ENCODE measurements around the gene CHN2.

DNA sequence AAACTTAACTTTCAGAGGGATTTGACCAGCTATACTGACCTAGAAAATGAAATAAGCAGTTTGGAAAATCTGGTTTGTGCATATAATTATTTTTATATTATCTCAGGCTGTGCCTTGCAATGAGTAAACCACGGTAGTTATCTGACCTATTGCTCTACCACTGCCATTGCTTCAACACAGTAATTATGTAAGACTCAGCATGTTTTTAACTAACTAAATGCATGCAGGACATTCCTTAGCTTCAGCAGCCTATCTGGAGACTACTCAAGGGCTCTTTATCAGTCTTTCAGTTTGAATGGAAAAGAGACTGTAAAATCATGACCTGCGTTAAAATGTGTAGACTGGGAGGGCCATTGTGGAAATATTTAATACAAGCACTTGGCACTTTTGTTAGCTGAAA lies 22.5 kb downstream of the CHN2 start:
- TF ChIP-seq, protein P1, sequence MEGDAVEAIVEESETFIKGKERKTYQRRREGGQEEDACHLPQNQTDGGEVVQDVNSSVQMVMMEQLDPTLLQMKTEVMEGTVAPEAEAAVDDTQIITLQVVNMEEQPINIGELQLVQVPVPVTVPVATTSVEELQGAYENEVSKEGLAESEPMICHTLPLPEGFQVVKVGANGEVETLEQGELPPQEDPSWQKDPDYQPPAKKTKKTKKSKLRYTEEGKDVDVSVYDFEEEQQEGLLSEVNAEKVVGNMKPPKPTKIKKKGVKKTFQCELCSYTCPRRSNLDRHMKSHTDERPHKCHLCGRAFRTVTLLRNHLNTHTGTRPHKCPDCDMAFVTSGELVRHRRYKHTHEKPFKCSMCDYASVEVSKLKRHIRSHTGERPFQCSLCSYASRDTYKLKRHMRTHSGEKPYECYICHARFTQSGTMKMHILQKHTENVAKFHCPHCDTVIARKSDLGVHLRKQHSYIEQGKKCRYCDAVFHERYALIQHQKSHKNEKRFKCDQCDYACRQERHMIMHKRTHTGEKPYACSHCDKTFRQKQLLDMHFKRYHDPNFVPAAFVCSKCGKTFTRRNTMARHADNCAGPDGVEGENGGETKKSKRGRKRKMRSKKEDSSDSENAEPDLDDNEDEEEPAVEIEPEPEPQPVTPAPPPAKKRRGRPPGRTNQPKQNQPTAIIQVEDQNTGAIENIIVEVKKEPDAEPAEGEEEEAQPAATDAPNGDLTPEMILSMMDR (IDR thresholded peaks at IDR 0.05; ENCODE audit: poor library complexity, severe bottlenecking), result no peak
- no peak for TF ChIP-seq POLR2AphosphoS5 (IDR thresholded peaks at IDR 0.05)
- no peak for TF ChIP-seq RAD21 (conservative IDR thresholded peaks at IDR 0.05)
- TF ChIP-seq EZH2 (IDR thresholded peaks at IDR 0.05; ENCODE audit: borderline replicate concordance, insufficient read depth, low read length, poor library complexity, severe bottlenecking), result no peak
- TF ChIP-seq SMC3 (conservative IDR thresholded peaks at IDR 0.05; ENCODE audit: poor library complexity), result no peak
